HepG2 (cell line): ENCODE results near the gene GALNT10. TPM values are rescaled to one million over a fixed set of nuclear protein-coding genes. Genes with fewer than 3 reads are reported as not detected.

ENCODE experiments used
- ATAC-seq: fragments of 200-7000 bp; cut with Tn5 transposase; 3 replicates; pipeline ENCODE4 v1.9.1; 2020; ENCODE audit warnings: mild to moderate bottlenecking, moderate library complexity
- BruUV-seq: library from RNA; stranded (reverse); fragments of 400-500 nt; replicated peaks from 2 replicates; lab custom pipeline; 2021; lab: Mats Ljungman, UMichigan
- CTCF ChIA-PET: fragments of 300-600 bp; formaldehyde crosslinking; extraction: SDS; loops from one replicate; lab custom pipeline; 2021; ENCODE audit warnings: low total read pairs, inconsistent platforms, low intra/inter-chr PET ratio; lab: Yijun Ruan, JAX
- POLR2A ChIA-PET: fragments of 350-600 bp; sonication (Branson Sonifier 250); formaldehyde crosslinking; loops from one replicate; lab custom pipeline; 2020; ENCODE audit warnings: antibody characterized with exemption, inconsistent platforms; lab: Yijun Ruan, JAX
- DNase-seq: peaks from one replicate; pipeline ENCODE4 v3.0.0-alpha.2; 2015; ENCODE audit warnings: low spot score
- FAIRE-seq: peaks from 3 replicates; lab custom pipeline; 2011; peaks lifted over from hg19 to GRCh38; lab: Jason Lieb, UNC
- H2AFZ ChIP-seq: one replicate; pipeline ENCODE4 v1.6.1; 2011; ENCODE audit warnings: low read length, inconsistent platforms
- H3K27ac ChIP-seq: fragments of 300-600 bp; 3 replicates; pipeline ENCODE4 v1.8.0; 2011; ENCODE audit warnings: mixed run types, mild to moderate bottlenecking, mixed read lengths, low read length, inconsistent platforms; ENCODE audit not compliant: insufficient read depth; ENCODE audit errors: extremely low read length
- H3K27me3 ChIP-seq, 2 experiments: fragments of 200-600 bp in 1 of 2; 2 replicates in 1 of 2; 3 replicates in 1 of 2; pipeline versions ENCODE4 v1.6.0 to v1.8.0; 2011; ENCODE audit warnings: low read length in 2 of 2, mild to moderate bottlenecking in 2 of 2, moderate library complexity in 2 of 2, inconsistent platforms in 1 of 2; ENCODE audit not compliant: insufficient read depth in 2 of 2, control insufficient read depth in 1 of 2
- H3K36me3 ChIP-seq, 2 experiments: fragments of 200-600 bp in 1 of 2; replicated peaks in 1 of 2; 2 replicates in 1 of 2; 3 replicates in 1 of 2; pipeline versions ENCODE4 v1.5.1 to v1.8.0; 2011; ENCODE audit warnings: low read length in 2 of 2, inconsistent platforms in 1 of 2; ENCODE audit not compliant: insufficient read depth in 2 of 2, control insufficient read depth in 1 of 2
- H3K4me1 ChIP-seq: 2 replicates; pipeline ENCODE4 v1.5.1; 2012; ENCODE audit warnings: low read length, inconsistent platforms; ENCODE audit not compliant: insufficient read depth
- H3K4me2 ChIP-seq: 2 replicates; pipeline ENCODE4 v1.6.0; 2011; ENCODE audit warnings: low read depth, low read length, inconsistent platforms
- H3K4me3 ChIP-seq, 3 experiments: fragments of 200-600 bp in 1 of 3; sonication (generic), shearing (Covaris generic) in 1 of 3; replicated peaks in 1 of 3; 2 replicates each; pipeline ENCODE4 v1.5.1; 2011 to 2016; ENCODE audit warnings: low read length in 3 of 3, inconsistent platforms in 2 of 3, low read depth in 2 of 3, mild to moderate bottlenecking in 2 of 3, control low read depth in 1 of 3, mixed read lengths in 1 of 3; ENCODE audit not compliant: insufficient read depth in 1 of 3
- H3K79me2 ChIP-seq: one replicate; pipeline ENCODE4 v1.6.1; 2011; ENCODE audit warnings: low read length, inconsistent platforms; ENCODE audit not compliant: insufficient read depth
- H3K9ac ChIP-seq: 2 replicates; pipeline ENCODE4 v1.6.0; 2011; ENCODE audit warnings: mild to moderate bottlenecking, low read depth, low read length, inconsistent platforms; ENCODE audit not compliant: insufficient read depth
- H3K9me3 ChIP-seq: 2 replicates; pipeline ENCODE4 v1.5.1; 2012; ENCODE audit warnings: mild to moderate bottlenecking, low read length
- H4K20me1 ChIP-seq: 2 replicates; pipeline ENCODE4 v1.6.0; 2011; ENCODE audit warnings: inconsistent platforms, mild to moderate bottlenecking, low read length, moderate library complexity; ENCODE audit not compliant: insufficient read depth
- ATM ChIP-seq: fragments of 450-650 bp; IDR thresholded peaks from 2 replicates; pipeline ENCODE4 v1.7.1; 2017; ENCODE audit warnings: mild to moderate bottlenecking, borderline replicate concordance
- GABPA ChIP-seq, 2 experiments: IDR thresholded peaks; 2 replicates each; pipeline ENCODE4 v1.6.1; 2011 to 2016; ENCODE audit warnings: low read depth in 2 of 2, low read length in 1 of 2, missing biosample characterization in 1 of 2, missing genetic modification characterization in 1 of 2
- HOXD1 ChIP-seq: sonication (generic); formaldehyde crosslinking; IDR thresholded peaks from 2 replicates; pipeline ENCODE4 v1.5.0; 2020; ENCODE audit warnings: missing genetic modification reagents
- JUNB ChIP-seq: sonication (generic); formaldehyde crosslinking; IDR thresholded peaks from 2 replicates; pipeline ENCODE4 v1.8.0; 2022; ENCODE audit warnings: missing genetic modification reagents, mild to moderate bottlenecking, borderline replicate concordance
- KAT8 ChIP-seq: IDR thresholded peaks from 2 replicates; pipeline ENCODE4 v1.6.1; 2016; ENCODE audit warnings: missing genetic modification reagents, missing compliant biosample characterization
- KDM5A ChIP-seq: fragments of 200-600 bp; sonication (generic); IDR thresholded peaks from 2 replicates; pipeline ENCODE4 v1.7.0; 2018; ENCODE audit warnings: antibody characterized with exemption, mild to moderate bottlenecking, low read length, borderline replicate concordance
- NR2F1 ChIP-seq, 2 experiments: fragments of 450-650 bp in 1 of 2; formaldehyde crosslinking in 1 of 2; IDR thresholded peaks; 2 replicates each; pipeline versions ENCODE4 v1.5.0 to v1.6.1; 2016 to 2020; ENCODE audit warnings: mild to moderate bottlenecking in 1 of 2, missing compliant biosample characterization in 1 of 2, missing genetic modification reagents in 1 of 2, moderate library complexity in 1 of 2
- PAXIP1 ChIP-seq: sonication (generic); formaldehyde crosslinking; conservative IDR thresholded peaks from 2 replicates; pipeline ENCODE4 v1.4.0; 2020; ENCODE audit warnings: mild to moderate bottlenecking, missing genetic modification reagents, moderate library complexity
- SAP130 ChIP-seq: IDR thresholded peaks from 2 replicates; pipeline ENCODE4 v1.6.1; 2016; ENCODE audit warnings: low read depth
- ZBTB39 ChIP-seq: sonication (generic); formaldehyde crosslinking; IDR thresholded peaks from 2 replicates; pipeline ENCODE4 v1.5.0; 2020; ENCODE audit warnings: missing genetic modification reagents
- ZMYM3 ChIP-seq: sonication (generic); formaldehyde crosslinking; IDR thresholded peaks from 2 replicates; pipeline ENCODE4 v1.5.1; 2020; ENCODE audit warnings: mild to moderate bottlenecking, missing genetic modification reagents
- ZNF556 ChIP-seq: sonication (generic); formaldehyde crosslinking; IDR thresholded peaks from 2 replicates; pipeline ENCODE4 v1.4.0; 2020; ENCODE audit warnings: mild to moderate bottlenecking, missing genetic modification reagents, borderline replicate concordance
- ZNF605 ChIP-seq: sonication (generic); formaldehyde crosslinking; IDR thresholded peaks from 2 replicates; pipeline ENCODE4 v1.8.0; 2022; ENCODE audit warnings: mild to moderate bottlenecking, missing genetic modification reagents
- ZNF639 ChIP-seq: conservative IDR thresholded peaks from 2 replicates; pipeline ENCODE4 v1.6.1; 2018; ENCODE audit warnings: missing genetic modification reagents
- ZSCAN20 ChIP-seq: sonication (generic); formaldehyde crosslinking; IDR thresholded peaks from 2 replicates; pipeline ENCODE4 v1.4.0; 2020; ENCODE audit warnings: missing genetic modification reagents, mild to moderate bottlenecking, borderline replicate concordance
- WGBS: methylation state at CpG from one replicate; pipeline ENCODE4 v1.1.6; 2017; ENCODE audit warnings: low lambda C conversion rate; 5-methylcytosine and 5-hydroxymethylcytosine counted together
- in situ Hi-C: cut with HindIII; loops from 2 replicates; pipeline ENCODE4 v1.10.0; 2017; ENCODE audit warnings: low pct_unique_long_range_greater_than_20kb; ENCODE audit not compliant: extremely low pct_ligation_motif_present
- intact Hi-C: fragments of 100-400 bp; cut with micrococcal nuclease; formaldehyde crosslinking; loops from one replicate; pipeline ENCODE4 v1.10.0; 2022; ENCODE audit not compliant: unreplicated experiment
- polyA plus RNA-seq, 8 experiments: library from polyadenylated mRNA; depleted of rRNA in 3 of 8; stranded (reverse) in 7 of 8; unstranded in 1 of 8; fragments of >200 nt; fragmentation: Illumina TruSeq in 4 of 8; extraction: Trizol in 4 of 8; gene quantifications; 2 replicates each; pipeline versions ENCODE4 v1.2.1 to v1.2.3, GENCODE V29; 2011 to 2016; ENCODE audit warnings: low read depth in 4 of 8, missing spikeins in 1 of 8, mixed read lengths in 1 of 8; ENCODE audit not compliant: insufficient read depth in 1 of 8
- total RNA-seq, 5 experiments: library from RNA; depleted of rRNA; stranded (reverse); fragments of >200 nt; fragmentation: Illumina TruSeq; extraction: Trizol; gene quantifications; 2 replicates each; pipeline ENCODE4 v1.2.3, GENCODE V29; 2016; ENCODE audit warnings: low read depth in 1 of 5

Gene GALNT10
- total and polyA plus RNA-seq, 2 of the 13 experiments (the other 11 are each of a cell fraction or from before 2014, with no cell fraction given), result 8.1 to 11.2 TPM

- peaks cover 45% of the 10 kb centered on the region for H3K4me1 ChIP-seq
- H3K4me3 ChIP-seq, result peak overlapping the region in 2 of 3 experiments; percentile 19 to 51; a peak in 3 of 6 replicates
- ATAC-seq, result peak; percentile 86
- peak overlapping the region; percentile 26; the same call in 1 of the 2 replicates for H3K9ac ChIP-seq
- H3K36me3 ChIP-seq, result 0 out of 5 replicates have a peak, but pooled peaks cover 0 to 1% of the 10 kb centered on the region in 2 experiments
- no peaks in the 10 kb centered on the region for H4K20me1 ChIP-seq
- FAIRE-seq, result peak; percentile 84
- WGBS, result 10% methylated on average over 6 of the region's 6 CpGs
- intact Hi-C loops (loop anchor here (2.0 to 5.0 kb wide), 2 partner anchors 20 to 35 kb away; no protein-coding TSS in a partner anchor), in situ Hi-C loops (no loop called here)
- peak overlapping the region; percentile 1 for H2AFZ ChIP-seq
- BruUV-seq, result no TSS peak
- CTCF ChIA-PET, result no interaction called here
- no peaks in the 10 kb centered on the region for H3K9me3 ChIP-seq
- H3K27ac ChIP-seq, result peak overlapping the region; percentile 73
- H3K4me2 ChIP-seq, result peak overlapping the region; percentile 78
- no peaks in the 10 kb centered on the region for H3K27me3 ChIP-seq
- DNase-seq, result peak; percentile 54
- no peaks in the 10 kb centered on the region for H3K79me2 ChIP-seq
- POLR2A ChIA-PET, result interaction anchor here (0.7 to 1.1 kb wide), 4 partner anchors 21 to 348 kb away, joined by 3 to 5 read pairs (median 4); partner anchors contain the start of genes FAM114A2 and MFAP3
- TF ChIP-seq ZNF556 (CRISPR knock-in tag) (no peak), GABPA (IDR thresholded peaks at IDR 0.05; ENCODE audit: low read depth, low read length) (no peak), GABPA (CRISPR knock-in tag; IDR thresholded peaks at IDR 0.05; ENCODE audit: low read depth) (no peak), JUNB (CRISPR knock-in tag) (no peak), PAXIP1 (peak; percentile 73), ZNF605 (CRISPR knock-in tag) (no peak), ZNF639 (no peak), ZBTB39 (CRISPR knock-in tag) (no peak), KDM5A (no peak), ZMYM3 (no peak), ZSCAN20 (CRISPR knock-in tag) (no peak), HOXD1 (no peak), NR2F1 (CRISPR knock-in tag; IDR thresholded peaks at IDR 0.05) (no peak), ATM (no peak), SAP130 (peak; percentile 32; the same call in 1 of the 2 replicates), KAT8 (no peak)
Observed at GRCh38 chr5:154386952-154387629, 196.6 kb downstream of the GALNT10 start.
